Measurements from ENCODE around the gene ATP6V1F. TPM values are rescaled to one million over a fixed set of nuclear protein-coding genes. Genes with fewer than 3 reads are reported as not detected.

The ATP6V1F gene
- total RNA-seq, 2 donors from 2014 or later = 122 to 157 TPM

DNA sequence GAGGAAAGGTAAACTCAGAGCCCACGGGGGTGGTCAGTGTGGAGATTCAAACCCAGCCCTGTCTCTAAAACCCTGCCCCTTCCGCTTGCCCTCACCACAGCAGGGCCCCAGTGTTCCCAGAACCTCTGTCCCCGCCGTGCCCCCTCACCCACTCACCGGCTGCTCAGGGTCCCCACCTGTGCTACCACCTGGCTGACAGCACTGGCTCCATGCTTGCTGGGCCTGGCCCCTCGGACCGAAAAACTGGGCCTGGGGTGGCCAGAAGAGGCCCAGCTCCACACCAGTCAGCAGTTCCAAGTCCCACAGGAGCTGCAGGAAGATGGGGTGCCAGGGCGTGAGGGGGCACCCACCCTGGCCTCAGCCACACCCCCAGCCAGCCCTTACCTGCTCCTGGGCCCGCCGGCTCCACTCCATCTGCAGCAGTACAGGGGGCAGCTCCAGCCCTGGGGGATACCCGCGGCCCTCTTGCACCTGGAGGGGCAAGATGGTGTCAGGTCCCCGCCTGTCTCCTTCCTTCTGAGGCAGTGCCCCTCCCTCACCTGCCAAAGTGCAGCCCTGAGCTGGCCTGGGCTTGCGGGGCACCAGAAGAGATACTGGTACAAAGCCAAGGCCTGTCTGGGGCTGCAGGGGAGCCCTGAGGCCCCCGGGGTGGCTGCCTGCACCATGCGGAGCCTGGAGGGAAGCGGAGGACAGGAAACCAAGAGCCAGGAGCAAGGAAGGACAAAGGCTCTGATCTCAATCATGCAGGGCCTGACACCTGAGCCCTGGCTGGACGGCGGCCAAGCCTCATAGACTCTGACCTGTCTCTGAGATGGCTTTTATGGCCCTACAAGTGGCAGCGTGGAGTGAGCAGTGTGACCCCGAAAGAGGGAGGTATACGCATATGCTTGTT is 11.7 kb downstream of the ATP6V1F start:
- H3K9ac ChIP-seq (ENCODE audit: extremely low read depth, low read length, poor library complexity, severe bottlenecking) = no peak overlapping the region
- Mint-ChIP-seq H3K4me1 (no peaks in the 10 kb centered on the region), H3K9me3 (no peaks in the 10 kb centered on the region), H3K36me3 (ENCODE audit: low read depth) (no peaks in the 10 kb centered on the region), H3K4me3 (no peak overlapping the region), H3K27me3 (ENCODE audit: insufficient read depth) (peaks cover 25% of the 10 kb centered on the region), H3K27ac (no peak overlapping the region)
- DNase-seq = no peak
- no peak overlapping the region for H3K4me3 ChIP-seq (ENCODE audit: low read length)
- 92 to 93% methylated on average over 10 to 22 of the region's 22 CpGs for WGBS, 2 experiments (ENCODE audit: insufficient coverage in 1 of 2, insufficient read length in 1 of 2)
- no peaks in the 10 kb centered on the region for H3K4me1 ChIP-seq (ENCODE audit: control insufficient read depth, insufficient read depth, low read length)
- H3K36me3 ChIP-seq (ENCODE audit: control insufficient read depth, insufficient read depth, low read length) = no peaks in the 10 kb centered on the region
- no peak for TF ChIP-seq CTCF (conservative IDR thresholded peaks at IDR 0.05)
- no peak overlapping the region for H3K27ac ChIP-seq (ENCODE audit: low read depth, low read length)
- H3K9me3 ChIP-seq (ENCODE audit: control insufficient read depth, low read length) = no peaks in the 10 kb centered on the region
- H3K27me3 ChIP-seq (ENCODE audit: control insufficient read depth, insufficient read depth, low read length, poor library complexity, severe bottlenecking) = peaks cover 17% of the 10 kb centered on the region

DNA sequence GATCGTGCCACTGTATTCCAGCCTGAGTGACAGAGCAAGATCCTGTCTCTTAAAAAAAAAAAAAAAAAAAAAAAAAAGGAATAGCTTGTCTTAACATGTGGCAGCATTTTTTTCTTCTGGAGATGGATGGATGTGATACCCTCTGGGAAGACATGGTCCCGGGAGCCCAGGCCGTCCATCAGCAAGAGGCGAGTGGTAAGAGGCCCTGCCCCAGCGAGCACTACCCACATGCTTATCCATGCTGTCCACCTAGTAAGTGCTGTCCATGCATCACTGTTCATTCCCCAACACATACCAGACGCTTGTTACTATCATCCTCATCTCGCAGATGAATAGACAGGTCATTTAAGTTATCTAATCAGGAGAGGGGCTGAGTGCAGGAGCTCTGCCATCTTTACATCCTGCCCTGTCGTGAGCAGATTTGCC is 12.9 kb downstream of the ATP6V1F start:
- 91 to 95% methylated on average over 8 of the region's 8 CpGs for WGBS, 2 experiments (ENCODE audit: insufficient coverage in 1 of 2, insufficient read length in 1 of 2)
- Mint-ChIP-seq H3K27me3 (ENCODE audit: insufficient read depth) (peaks cover 19% of the 10 kb centered on the region), H3K36me3 (ENCODE audit: low read depth) (no peaks in the 10 kb centered on the region), H3K9me3 (no peaks in the 10 kb centered on the region), H3K4me1 (no peaks in the 10 kb centered on the region), H3K4me3 (no peak overlapping the region), H3K27ac (no peak overlapping the region)
- H3K27ac ChIP-seq (ENCODE audit: low read depth, low read length) = no peak overlapping the region
- H3K9ac ChIP-seq (ENCODE audit: extremely low read depth, low read length, poor library complexity, severe bottlenecking) = no peak overlapping the region
- H3K9me3 ChIP-seq (ENCODE audit: control insufficient read depth, low read length) = no peaks in the 10 kb centered on the region
- no peak for TF ChIP-seq CTCF (conservative IDR thresholded peaks at IDR 0.05)
- H3K4me1 ChIP-seq (ENCODE audit: control insufficient read depth, insufficient read depth, low read length) = no peaks in the 10 kb centered on the region
- H3K4me3 ChIP-seq (ENCODE audit: low read length) = no peak overlapping the region
- peaks cover 9% of the 10 kb centered on the region for H3K27me3 ChIP-seq (ENCODE audit: control insufficient read depth, insufficient read depth, low read length, poor library complexity, severe bottlenecking)
- H3K36me3 ChIP-seq (ENCODE audit: control insufficient read depth, insufficient read depth, low read length) = no peaks in the 10 kb centered on the region
- DNase-seq = no peak

GRCh38 chr7:128876127-128876526 is 13.5 kb downstream of the ATP6V1F start:
- H3K27ac Mint-ChIP-seq = no peak overlapping the region
- no peak for TF ChIP-seq CTCF (conservative IDR thresholded peaks at IDR 0.05)
- no peak for DNase-seq
- peaks cover 13% of the 10 kb centered on the region for H3K27me3 Mint-ChIP-seq (ENCODE audit: insufficient read depth)
- H3K36me3 Mint-ChIP-seq (ENCODE audit: low read depth) = no peaks in the 10 kb centered on the region
- Histone ChIP-seq H3K9ac (ENCODE audit: extremely low read depth, low read length, poor library complexity, severe bottlenecking) (no peak overlapping the region), H3K4me3 (ENCODE audit: low read length) (no peak overlapping the region), H3K27me3 (ENCODE audit: control insufficient read depth, insufficient read depth, low read length, poor library complexity, severe bottlenecking) (peaks cover 3% of the 10 kb centered on the region), H3K4me1 (ENCODE audit: control insufficient read depth, insufficient read depth, low read length) (no peaks in the 10 kb centered on the region), H3K9me3 (ENCODE audit: control insufficient read depth, low read length) (no peaks in the 10 kb centered on the region), H3K36me3 (ENCODE audit: control insufficient read depth, insufficient read depth, low read length) (no peaks in the 10 kb centered on the region), H3K27ac (ENCODE audit: low read depth, low read length) (no peak overlapping the region)
- no peaks in the 10 kb centered on the region for H3K4me1 Mint-ChIP-seq
- 72 to 100% methylated on average over 1 to 3 of the region's 3 CpGs for WGBS, 2 experiments (ENCODE audit: insufficient coverage in 1 of 2, insufficient read length in 1 of 2)
- no peaks in the 10 kb centered on the region for H3K9me3 Mint-ChIP-seq
- no peak overlapping the region for H3K4me3 Mint-ChIP-seq
